IPS-20b (cell line): Measurements from ENCODE around the gene PARVG.
"Not testable (repeated sequence)": the region's sequence is repeated elsewhere in the genome, so short reads cannot be mapped to it uniquely, and the experiment has no call there.

Experiments used
- H3K27ac ChIP-seq: one replicate; pipeline ENCODE4 v1.5.1; 2013; ENCODE audit warnings: low read length
- H3K27me3 ChIP-seq: 2 replicates; pipeline ENCODE4 v1.6.1; 2013; ENCODE audit warnings: mild to moderate bottlenecking, low read length, inconsistent platforms; ENCODE audit not compliant: insufficient read depth
- H3K36me3 ChIP-seq: 2 replicates; pipeline ENCODE4 v1.6.1; 2013; ENCODE audit warnings: low read depth, mild to moderate bottlenecking, inconsistent platforms, low read length, moderate library complexity; ENCODE audit not compliant: insufficient read depth
- H3K4me1 ChIP-seq: 2 replicates; pipeline ENCODE4 v1.6.1; 2013; ENCODE audit warnings: mild to moderate bottlenecking, control low read depth, inconsistent platforms, low read length, moderate library complexity; ENCODE audit not compliant: insufficient read depth
- H3K4me3 ChIP-seq: 2 replicates; pipeline ENCODE4 v1.5.1; 2013; ENCODE audit warnings: mild to moderate bottlenecking, low read length, inconsistent platforms
- H3K9ac ChIP-seq: 2 replicates; pipeline ENCODE4 v1.6.1; 2013; ENCODE audit warnings: low read depth, mild to moderate bottlenecking, inconsistent platforms, low read length, moderate library complexity
- H3K9me3 ChIP-seq: 2 replicates; pipeline ENCODE4 v1.6.1; 2013; ENCODE audit warnings: mild to moderate bottlenecking, low read depth, low read length, inconsistent platforms; ENCODE audit not compliant: insufficient read depth

Gene PARVG

DNA sequence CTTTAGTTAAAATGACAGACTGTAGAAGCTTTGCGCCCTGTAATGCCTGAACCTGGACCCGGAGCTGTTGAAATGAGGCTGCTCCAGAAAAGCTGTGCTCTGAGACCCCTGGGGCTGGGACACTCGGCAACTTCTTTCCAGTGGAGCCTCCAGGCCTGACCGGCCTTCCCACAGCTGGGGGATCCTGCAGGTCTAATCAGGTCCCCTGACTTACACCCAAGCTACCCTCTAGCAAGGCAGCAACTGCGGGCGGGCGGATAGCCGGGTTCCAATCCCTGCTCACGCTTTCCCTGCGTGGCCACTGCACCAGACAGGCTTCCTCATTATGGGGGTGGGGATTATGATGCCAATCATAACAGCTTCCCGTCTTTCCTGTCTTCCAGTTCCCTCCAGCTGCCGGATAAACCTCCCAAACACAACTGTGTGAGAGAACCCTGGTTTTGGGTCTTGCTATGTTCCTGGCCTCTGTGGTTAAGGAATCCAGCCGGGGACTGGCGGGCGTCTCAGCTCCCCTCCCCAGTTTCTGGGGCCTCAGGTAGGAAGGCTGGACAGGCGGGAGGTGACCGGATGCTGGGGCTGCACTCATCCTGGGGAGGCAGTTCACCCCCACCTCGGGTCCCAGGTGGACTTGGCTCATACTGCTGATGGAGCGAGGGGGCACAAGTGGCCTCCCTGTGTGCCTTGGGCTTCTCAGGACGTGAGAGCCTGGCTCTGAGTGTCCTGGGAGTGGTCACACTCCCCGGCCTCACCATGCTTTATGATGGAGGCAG lies 38.6 kb downstream of the PARVG start:
- Histone ChIP-seq H3K27ac (no peak overlapping the region), H3K4me3 (no peak overlapping the region), H3K9ac (no peak overlapping the region)

DNA sequence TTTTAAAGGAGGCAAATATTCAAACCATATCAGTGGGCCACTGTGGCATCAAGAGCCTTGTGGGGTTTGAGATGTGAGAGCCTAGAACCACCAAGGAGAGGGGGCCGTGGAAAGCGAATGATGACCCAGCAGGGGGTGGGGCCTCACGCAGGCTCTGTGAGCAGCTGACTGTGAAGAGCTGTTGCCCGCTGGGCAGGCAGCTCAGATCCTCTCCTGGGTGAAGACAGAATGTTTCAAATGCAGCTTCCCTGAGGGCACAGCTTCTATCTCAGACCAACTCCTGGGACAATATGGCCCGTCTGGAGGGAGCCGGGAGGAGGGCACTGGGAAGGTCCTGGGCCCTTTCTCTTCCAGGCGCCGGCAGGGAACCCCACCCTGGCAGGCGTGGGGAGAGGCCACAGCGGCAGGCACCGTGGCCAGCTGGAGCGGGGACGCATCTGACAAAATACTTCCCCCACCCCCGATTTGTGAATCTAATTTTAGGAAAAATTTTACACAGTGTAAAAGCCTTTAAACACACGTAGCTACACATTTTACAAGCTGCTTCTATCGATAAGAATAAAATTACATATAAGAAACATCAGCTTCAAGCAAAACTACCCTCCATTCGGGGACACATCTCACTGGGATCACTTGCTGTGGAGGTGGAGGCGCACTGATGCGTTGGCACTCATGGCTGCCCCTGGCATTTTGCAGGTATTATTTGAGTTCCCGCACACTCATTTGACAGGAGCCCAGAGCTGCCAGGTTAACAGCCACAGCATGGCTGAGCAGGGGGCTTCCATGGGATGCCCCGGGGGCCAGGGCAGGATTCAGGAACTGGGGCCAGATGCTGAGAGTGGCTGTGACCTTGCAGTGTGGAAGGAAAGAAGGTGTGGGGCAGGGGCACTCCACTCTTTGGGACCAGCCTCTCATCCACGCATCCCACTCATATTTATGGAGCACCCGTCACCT lies 40.3 kb downstream of the PARVG start:
- Histone ChIP-seq H3K9ac (no peak overlapping the region), H3K9me3 (no peaks in the 10 kb centered on the region), H3K27me3 (no peaks in the 10 kb centered on the region), H3K27ac (no peak overlapping the region), H3K4me3 (no peak overlapping the region), H3K36me3 (no peaks in the 10 kb centered on the region), H3K4me1 (no peaks in the 10 kb centered on the region)

More for the DNA sequence above, 38.6 kb downstream of the PARVG start:
- Histone ChIP-seq H3K36me3 (no peaks in the 10 kb centered on the region), H3K4me1 (no peaks in the 10 kb centered on the region), H3K27me3 (no peaks in the 10 kb centered on the region), H3K9me3 (no peaks in the 10 kb centered on the region; the same call in 1 of the 2 replicates)

DNA sequence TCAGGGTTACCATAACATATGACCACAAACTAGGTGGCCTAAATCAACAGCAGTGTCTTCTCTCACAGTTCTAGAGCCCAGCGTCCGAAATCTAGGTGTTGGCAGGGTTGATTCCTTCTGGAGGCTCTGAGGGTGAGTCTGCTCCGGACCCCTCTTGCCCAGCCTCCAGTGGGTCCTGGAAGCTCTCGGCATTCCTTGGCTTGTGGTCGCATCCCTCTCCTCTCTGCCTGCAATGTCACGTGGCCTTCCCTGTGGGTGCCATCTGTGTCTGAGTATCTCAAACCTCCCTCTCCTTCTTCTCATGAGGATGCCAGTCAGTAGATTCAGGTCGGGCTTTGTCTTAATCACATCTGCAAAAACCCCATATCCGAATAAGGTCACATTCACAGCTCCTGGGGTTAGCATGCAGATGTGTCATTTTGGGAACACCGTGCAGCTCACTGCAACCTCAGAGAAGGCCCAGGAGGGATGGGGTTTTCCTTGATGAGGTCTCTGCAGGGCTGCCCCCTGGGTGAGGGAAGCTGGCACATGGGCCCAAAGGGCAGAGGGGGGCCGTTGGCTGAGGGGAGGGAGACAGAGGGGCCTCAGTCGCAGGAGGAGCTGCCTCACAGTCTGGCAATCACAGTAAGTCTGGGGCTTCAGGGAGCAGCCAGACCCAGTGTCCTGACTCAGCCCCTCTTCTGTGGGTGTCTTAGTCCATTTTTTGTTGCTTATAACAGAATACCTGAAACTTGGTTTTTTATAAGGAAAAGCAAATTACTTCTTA lies 41.2 kb downstream of the PARVG start:
- Histone ChIP-seq H3K9ac (no peak overlapping the region), H3K4me1 (no peaks in the 10 kb centered on the region), H3K27me3 (no peaks in the 10 kb centered on the region), H3K36me3 (no peaks in the 10 kb centered on the region), H3K9me3 (no peaks in the 10 kb centered on the region), H3K27ac (no peak overlapping the region), H3K4me3 (no peak overlapping the region)

DNA sequence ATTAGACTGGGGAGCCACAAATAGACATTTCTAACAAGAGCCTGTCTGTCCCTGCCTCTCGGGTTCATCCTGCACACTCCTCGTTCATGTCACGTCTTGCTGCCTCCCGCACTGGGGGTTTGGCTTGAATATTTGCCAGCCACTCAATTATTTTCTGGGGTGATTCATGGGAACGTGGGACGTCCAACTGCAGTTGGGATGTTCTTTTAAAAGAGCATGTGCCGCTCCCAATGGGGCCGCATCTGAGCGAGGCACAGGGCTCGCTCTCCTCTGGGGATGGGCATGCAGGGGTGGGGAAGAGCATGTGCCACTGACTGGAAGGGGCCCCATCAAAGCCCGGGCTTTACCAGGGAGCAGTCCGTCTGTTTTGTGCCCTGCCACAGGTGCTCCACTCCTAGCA lies 43.4 kb downstream of the PARVG start:
- Histone ChIP-seq H3K27me3 (no peaks in the 10 kb centered on the region), H3K36me3 (no peaks in the 10 kb centered on the region), H3K27ac (no peak overlapping the region), H3K4me1 (no peaks in the 10 kb centered on the region), H3K9ac (no peak overlapping the region), H3K9me3 (peaks cover 7% of the 10 kb centered on the region), H3K4me3 (no peak overlapping the region)

DNA sequence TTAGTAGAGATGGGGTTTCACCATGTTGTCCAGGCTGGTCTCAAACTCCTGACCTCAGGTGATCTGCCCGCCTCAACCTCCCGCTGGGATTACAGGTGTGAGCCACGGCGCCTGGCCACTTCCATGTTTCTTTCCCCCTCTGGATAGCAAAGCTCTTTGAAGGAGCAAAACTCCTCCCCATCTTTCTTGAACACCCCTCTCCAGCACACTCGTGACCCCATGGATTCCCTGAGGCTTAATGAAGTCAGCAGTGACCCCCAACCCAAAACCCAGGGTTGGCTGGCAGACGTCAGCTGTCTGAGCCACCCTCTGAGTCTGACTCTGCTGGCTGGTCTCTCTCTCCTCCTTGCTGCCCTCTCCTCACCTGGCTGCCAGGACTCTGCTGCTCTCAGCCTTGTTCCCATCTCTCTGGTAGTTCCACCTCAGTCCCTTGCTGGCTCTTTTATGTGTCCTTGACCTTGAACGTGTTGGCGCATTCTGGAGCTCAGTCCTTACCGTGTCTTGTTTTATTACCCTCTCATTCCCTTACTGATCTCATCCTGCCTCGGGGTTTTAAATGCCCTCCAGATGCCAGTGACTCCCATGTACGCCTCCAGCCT lies 44.5 kb downstream of the PARVG start:
- Histone ChIP-seq H3K9ac (no peak overlapping the region), H3K36me3 (no peaks in the 10 kb centered on the region), H3K4me1 (no peaks in the 10 kb centered on the region), H3K9me3 (peaks cover 10% of the 10 kb centered on the region), H3K27me3 (no peaks in the 10 kb centered on the region), H3K27ac (no peak overlapping the region), H3K4me3 (no peak overlapping the region)

DNA sequence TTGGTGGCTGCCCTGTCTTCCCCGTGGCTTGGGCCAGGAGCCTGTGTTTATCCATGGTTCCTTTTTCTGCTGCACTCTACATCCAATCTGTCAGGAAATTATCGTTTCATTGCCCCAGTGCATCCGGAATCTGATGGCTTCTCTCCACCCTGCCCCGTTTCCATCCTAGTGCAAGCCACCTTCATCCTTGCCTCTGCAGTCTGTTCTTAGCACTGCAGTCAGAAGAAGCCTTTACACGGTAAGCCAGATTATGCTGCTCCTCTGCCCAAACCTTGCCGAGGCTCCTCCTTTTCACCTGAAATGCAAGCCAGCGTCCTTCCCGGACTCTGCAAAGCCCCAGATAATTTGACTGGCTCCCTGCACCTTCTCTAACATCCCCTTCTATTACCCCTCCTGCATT lies 45.1 kb downstream of the PARVG start:
- no peak overlapping the region for H3K4me3 ChIP-seq
- H3K9me3 ChIP-seq = peaks cover 10% of the 10 kb centered on the region
- no peaks in the 10 kb centered on the region for H3K36me3 ChIP-seq
- no peak overlapping the region for H3K27ac ChIP-seq
- no peaks in the 10 kb centered on the region for H3K27me3 ChIP-seq
- no peaks in the 10 kb centered on the region for H3K4me1 ChIP-seq
- no peak overlapping the region for H3K9ac ChIP-seq

DNA sequence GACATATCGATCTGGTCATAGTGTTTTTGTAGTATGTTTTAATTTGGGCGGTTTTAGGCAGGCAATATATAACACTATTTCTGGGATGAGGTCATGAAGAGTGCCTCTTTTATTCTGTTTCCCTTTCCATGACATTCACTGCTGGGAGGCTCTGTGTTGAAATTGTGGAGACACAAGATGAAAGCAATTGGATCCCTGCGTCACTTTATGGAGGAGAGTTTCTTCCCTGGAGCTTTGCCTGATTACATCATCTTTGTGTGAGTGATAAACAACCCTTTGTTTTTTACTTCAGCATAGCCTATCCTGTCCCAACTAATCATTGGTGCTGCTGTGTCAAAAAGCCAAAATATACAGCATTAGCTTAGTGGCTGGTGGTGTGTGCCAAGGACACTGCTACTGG lies 48.6 kb downstream of the PARVG start:
- Histone ChIP-seq H3K4me3 (no peak overlapping the region), H3K36me3 (no peaks in the 10 kb centered on the region), H3K9me3 (peaks cover 10% of the 10 kb centered on the region), H3K27ac (no peak overlapping the region), H3K4me1 (no peaks in the 10 kb centered on the region), H3K27me3 (no peaks in the 10 kb centered on the region), H3K9ac (no peak overlapping the region)

DNA sequence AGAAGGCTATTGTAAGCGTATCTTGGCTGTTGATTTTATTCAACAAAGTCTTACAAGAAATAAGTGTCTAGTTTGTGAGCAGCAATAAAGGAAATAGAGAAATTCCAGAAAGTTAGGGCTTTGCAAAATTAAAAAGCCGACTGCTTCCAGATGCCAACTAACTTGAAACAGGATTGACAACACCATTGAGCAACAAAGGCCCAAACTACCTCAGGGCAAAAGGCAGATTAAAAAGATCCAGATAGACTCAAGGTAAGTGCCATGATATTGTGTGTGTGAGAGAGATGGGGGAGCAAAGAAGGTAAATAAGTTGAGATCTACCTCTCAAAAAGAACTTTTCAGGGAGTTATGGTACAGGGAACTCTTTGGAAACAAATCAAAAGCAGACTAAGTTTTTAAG lies 49.1 kb downstream of the PARVG start:
- no peaks in the 10 kb centered on the region for H3K4me1 ChIP-seq
- no peaks in the 10 kb centered on the region for H3K27me3 ChIP-seq
- H3K4me3 ChIP-seq = no peak overlapping the region
- no peak overlapping the region for H3K27ac ChIP-seq
- no peak overlapping the region for H3K9ac ChIP-seq
- H3K9me3 ChIP-seq = peaks cover 10% of the 10 kb centered on the region
- H3K36me3 ChIP-seq = no peaks in the 10 kb centered on the region

DNA sequence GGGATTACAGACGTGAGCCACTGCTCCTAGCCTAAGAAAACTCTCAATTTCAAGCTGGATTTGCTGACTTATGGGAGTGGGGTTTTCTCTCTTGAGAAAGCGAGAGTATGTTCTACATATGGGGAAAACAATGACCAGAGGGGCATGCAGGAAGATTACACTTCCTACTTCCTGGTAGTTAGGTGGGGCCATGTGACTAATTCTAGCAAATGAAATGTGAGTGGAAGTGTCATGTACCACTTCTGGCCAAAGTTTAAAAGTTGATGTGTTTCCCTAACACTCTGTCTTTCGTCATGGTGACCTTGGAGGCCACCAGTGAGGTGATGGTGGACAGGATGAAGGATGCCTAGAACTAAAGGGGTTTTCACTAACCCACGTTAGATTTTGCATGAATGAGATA lies 50.5 kb downstream of the PARVG start:
- Histone ChIP-seq H3K27ac (no peak overlapping the region), H3K9me3 (peaks cover 10% of the 10 kb centered on the region), H3K36me3 (no peaks in the 10 kb centered on the region), H3K4me1 (no peaks in the 10 kb centered on the region), H3K27me3 (no peaks in the 10 kb centered on the region), H3K9ac (no peak overlapping the region), H3K4me3 (no peak overlapping the region)

DNA sequence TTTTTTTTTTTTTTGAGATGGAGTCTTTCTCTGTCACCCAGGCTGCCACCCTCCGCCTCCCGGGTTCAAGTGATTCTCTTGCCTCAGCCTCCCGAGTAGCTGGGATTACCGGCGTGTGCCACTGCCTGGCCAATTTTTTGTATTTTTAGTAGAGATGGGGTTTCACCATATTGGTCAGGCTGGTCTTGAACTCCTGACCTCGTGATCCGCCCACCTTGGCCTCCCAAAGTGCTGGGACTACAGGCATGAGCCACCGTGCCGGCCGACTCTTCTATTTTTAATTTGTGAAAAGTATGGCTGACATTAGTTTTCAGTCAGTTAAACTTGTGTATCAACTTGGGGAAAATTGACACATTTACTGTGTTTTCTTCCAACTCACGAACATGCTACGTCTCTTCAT lies 53.6 kb downstream of the PARVG start:
- H3K9me3 ChIP-seq, H3K9ac ChIP-seq, H3K27me3 ChIP-seq, H3K36me3 ChIP-seq, H3K4me3 ChIP-seq, H3K4me1 ChIP-seq, H3K27ac ChIP-seq: not testable (repeated sequence)

DNA sequence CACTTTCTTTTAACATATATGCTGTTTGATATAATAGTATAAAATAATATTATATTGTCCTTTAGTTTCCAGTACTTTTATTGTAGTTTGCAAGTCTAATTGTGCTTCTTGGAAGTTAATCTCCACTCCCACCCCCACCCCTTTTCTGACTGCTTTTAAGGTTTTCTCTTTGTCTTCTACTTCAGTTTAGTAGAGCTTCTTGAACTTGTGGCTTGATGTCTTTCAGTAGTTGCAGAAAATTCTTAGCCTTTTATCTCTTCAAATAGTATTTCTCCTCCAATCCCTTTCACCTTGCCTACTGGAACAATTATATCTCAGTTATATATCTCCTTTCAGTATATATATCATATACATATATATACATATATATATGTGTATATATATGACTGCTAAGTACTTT lies 56.6 kb downstream of the PARVG start:
- H3K27me3 ChIP-seq = no peaks in the 10 kb centered on the region
- H3K9ac ChIP-seq = no peak overlapping the region
- no peaks in the 10 kb centered on the region for H3K4me1 ChIP-seq
- no peaks in the 10 kb centered on the region; the same call in 1 of the 2 replicates for H3K9me3 ChIP-seq
- H3K4me3 ChIP-seq = no peak overlapping the region
- no peaks in the 10 kb centered on the region for H3K36me3 ChIP-seq
- H3K27ac ChIP-seq = no peak overlapping the region
